OCI-LY1 (cell line): ENCODE data around the gene C2CD4D.

Experiments
- H2AFZ ChIP-seq: fragments of 200-600 bp; sonication (generic), shearing (Covaris generic); 2 replicates; pipeline ENCODE4 v1.6.0; 2014; ENCODE audit warnings: antibody characterized with exemption, mild to moderate bottlenecking, low read length
- H3F3A ChIP-seq: fragments of 200-600 bp; sonication (generic), shearing (Covaris generic); 2 replicates; pipeline ENCODE4 v1.6.0; 2014; ENCODE audit warnings: mild to moderate bottlenecking, antibody characterized with exemption, low read length, moderate library complexity; ENCODE audit not compliant: insufficient read depth
- H3K27ac ChIP-seq: fragments of 200-600 bp; sonication (generic); 2 replicates; pipeline ENCODE4 v1.5.1; 2014; ENCODE audit warnings: low read length, mixed run types, mild to moderate bottlenecking, low read depth; ENCODE audit not compliant: poor library complexity, severe bottlenecking
- H3K27me3 ChIP-seq: fragments of 200-600 bp; sonication (generic); 2 replicates; pipeline ENCODE4 v1.6.0; 2014; ENCODE audit warnings: antibody characterized with exemption, mild to moderate bottlenecking, low read length, moderate library complexity; ENCODE audit not compliant: insufficient read depth
- H3K36me3 ChIP-seq: fragments of 200-600 bp; sonication (generic); 2 replicates; pipeline ENCODE4 v1.6.1; 2014; ENCODE audit warnings: mild to moderate bottlenecking, antibody characterized with exemption, low read length, moderate library complexity, mixed read lengths; ENCODE audit not compliant: insufficient read depth
- H3K4me1 ChIP-seq: fragments of 200-600 bp; sonication (generic); 2 replicates; pipeline ENCODE4 v1.5.1; 2014; ENCODE audit warnings: mild to moderate bottlenecking, low read length, moderate library complexity; ENCODE audit not compliant: insufficient read depth, severe bottlenecking
- H3K4me2 ChIP-seq: fragments of 200-600 bp; sonication (generic), shearing (Covaris generic); 2 replicates; pipeline ENCODE4 v1.6.1; 2014; ENCODE audit warnings: low read length
- H3K4me3 ChIP-seq: fragments of 200-600 bp; sonication (generic); 2 replicates; pipeline ENCODE4 v1.5.1; 2014; ENCODE audit warnings: low read length, low read depth, mild to moderate bottlenecking, mixed read lengths; ENCODE audit not compliant: poor library complexity, severe bottlenecking
- H3K79me2 ChIP-seq: fragments of 200-600 bp; shearing (Covaris generic); 2 replicates; pipeline ENCODE4 v1.6.1; 2016; ENCODE audit warnings: mixed run types, low read length, mixed read lengths; ENCODE audit not compliant: insufficient read depth
- H3K9ac ChIP-seq: fragments of 200-600 bp; sonication (generic), shearing (Covaris generic); 2 replicates; pipeline ENCODE4 v1.6.1; 2014; ENCODE audit warnings: mild to moderate bottlenecking, low read length, mixed read lengths
- H3K9me2 ChIP-seq: fragments of 200-600 bp; sonication (generic), shearing (Covaris generic); 2 replicates; pipeline ENCODE4 v1.6.1; 2014; ENCODE audit warnings: low read depth, mild to moderate bottlenecking, low read length, mixed read lengths
- H3K9me3 ChIP-seq: fragments of 200-600 bp; shearing (Covaris generic); 2 replicates; pipeline ENCODE4 v1.6.1; 2014; ENCODE audit warnings: low read length, mixed read lengths
- H4K20me1 ChIP-seq: fragments of 200-600 bp; sonication (generic), shearing (Covaris generic); 2 replicates; pipeline ENCODE4 v1.6.0; 2016; ENCODE audit warnings: mild to moderate bottlenecking, low read length; ENCODE audit not compliant: insufficient read depth
- CTCF ChIP-seq: fragments of 200-600 bp; sonication (generic), shearing (Covaris generic); IDR thresholded peaks from 2 replicates; pipeline ENCODE4 v1.5.1; 2017; ENCODE audit warnings: mild to moderate bottlenecking, antibody characterized with exemption, low read length, moderate library complexity, mixed read lengths
- EZH2 ChIP-seq: fragments of 200-600 bp; sonication (generic), shearing (Covaris generic); IDR thresholded peaks from 2 replicates; pipeline ENCODE4 v1.8.0; 2017; ENCODE audit warnings: borderline replicate concordance, mixed run types, mild to moderate bottlenecking, antibody characterized with exemption, low read length, moderate library complexity, mixed read lengths

Gene C2CD4D

GRCh38 chr1:151830055-151830454 lies 9.6 kb downstream of the C2CD4D start:
- H3K27ac ChIP-seq = no peak overlapping the region
- no peak overlapping the region for H3K4me2 ChIP-seq
- H3K36me3 ChIP-seq = no peaks in the 10 kb centered on the region
- no peak overlapping the region for H3K9ac ChIP-seq
- no peak overlapping the region for H2AFZ ChIP-seq
- no peaks in the 10 kb centered on the region for H3K4me1 ChIP-seq
- H3K27me3 ChIP-seq = no peaks in the 10 kb centered on the region
- TF ChIP-seq CTCF (no peak), EZH2 (no peak)
- no peak overlapping the region for H3K4me3 ChIP-seq
- no peaks in the 10 kb centered on the region for H3K9me3 ChIP-seq
- no peaks in the 10 kb centered on the region for H3K79me2 ChIP-seq
- H4K20me1 ChIP-seq = no peaks in the 10 kb centered on the region
- no peaks in the 10 kb centered on the region for H3K9me2 ChIP-seq
- no peaks in the 10 kb centered on the region for H3F3A ChIP-seq

- Histone ChIP-seq H3K36me3 (no peaks in the 10 kb centered on the region), H3K4me3 (no peak overlapping the region), H3K9ac (no peak overlapping the region), H3K9me2 (no peaks in the 10 kb centered on the region), H4K20me1 (no peaks in the 10 kb centered on the region), H2AFZ (no peak overlapping the region), H3F3A (no peaks in the 10 kb centered on the region), H3K4me1 (no peaks in the 10 kb centered on the region), H3K27ac (no peak overlapping the region), H3K9me3 (no peaks in the 10 kb centered on the region), H3K79me2 (no peaks in the 10 kb centered on the region), H3K4me2 (no peak overlapping the region), H3K27me3 (no peaks in the 10 kb centered on the region)
- TF ChIP-seq EZH2 = no peak
- no peak for TF ChIP-seq CTCF
These were observed 10.1 kb downstream of the C2CD4D start for GRCh38 chr1:151829352-151830046.

- Histone ChIP-seq H3K9me3 (no peaks in the 10 kb centered on the region), H3K9ac (no peak overlapping the region), H3K27me3 (no peaks in the 10 kb centered on the region), H3K4me1 (no peaks in the 10 kb centered on the region), H3F3A (no peaks in the 10 kb centered on the region), H3K9me2 (no peaks in the 10 kb centered on the region), H3K4me2 (no peak overlapping the region), H3K4me3 (no peak overlapping the region), H3K79me2 (no peaks in the 10 kb centered on the region), H4K20me1 (no peaks in the 10 kb centered on the region), H2AFZ (no peak overlapping the region), H3K27ac (no peak overlapping the region), H3K36me3 (no peaks in the 10 kb centered on the region)
- TF ChIP-seq EZH2 (no peak), CTCF (no peak)
These were observed 10.7 kb downstream of the C2CD4D start for GRCh38 chr1:151828921-151829320.
